ENCODE measurements around the gene EPB41L4A.

DNA sequence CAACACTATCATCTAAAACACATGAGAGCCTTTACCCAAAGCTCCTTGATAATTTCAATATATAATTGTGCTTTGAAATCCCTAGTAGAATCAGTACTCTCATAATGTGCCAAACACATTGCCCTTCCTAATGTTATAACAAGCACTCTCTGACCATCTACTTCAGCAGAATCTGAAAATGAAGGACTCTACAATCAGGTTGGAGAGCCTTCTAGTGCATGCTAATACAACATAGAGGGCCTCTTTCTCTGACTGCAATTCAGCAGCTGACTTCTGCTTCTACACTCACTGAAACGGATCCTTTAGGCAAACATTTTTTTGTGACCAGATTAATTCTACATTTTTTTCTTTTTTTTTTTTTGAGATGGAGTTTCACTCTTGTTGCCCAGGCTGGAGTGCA lies 155.6 kb downstream of the EPB41L4A start:
- TF ChIP-seq EZH2 (IDR thresholded peaks at IDR 0.05; ENCODE audit: borderline replicate concordance) (no peak), EZH2phosphoT487 (IDR thresholded peaks at IDR 0.05; ENCODE audit: low read depth, severe bottlenecking, unreplicated experiment) (no peak)
- TF ChIP-seq, protein P1, sequence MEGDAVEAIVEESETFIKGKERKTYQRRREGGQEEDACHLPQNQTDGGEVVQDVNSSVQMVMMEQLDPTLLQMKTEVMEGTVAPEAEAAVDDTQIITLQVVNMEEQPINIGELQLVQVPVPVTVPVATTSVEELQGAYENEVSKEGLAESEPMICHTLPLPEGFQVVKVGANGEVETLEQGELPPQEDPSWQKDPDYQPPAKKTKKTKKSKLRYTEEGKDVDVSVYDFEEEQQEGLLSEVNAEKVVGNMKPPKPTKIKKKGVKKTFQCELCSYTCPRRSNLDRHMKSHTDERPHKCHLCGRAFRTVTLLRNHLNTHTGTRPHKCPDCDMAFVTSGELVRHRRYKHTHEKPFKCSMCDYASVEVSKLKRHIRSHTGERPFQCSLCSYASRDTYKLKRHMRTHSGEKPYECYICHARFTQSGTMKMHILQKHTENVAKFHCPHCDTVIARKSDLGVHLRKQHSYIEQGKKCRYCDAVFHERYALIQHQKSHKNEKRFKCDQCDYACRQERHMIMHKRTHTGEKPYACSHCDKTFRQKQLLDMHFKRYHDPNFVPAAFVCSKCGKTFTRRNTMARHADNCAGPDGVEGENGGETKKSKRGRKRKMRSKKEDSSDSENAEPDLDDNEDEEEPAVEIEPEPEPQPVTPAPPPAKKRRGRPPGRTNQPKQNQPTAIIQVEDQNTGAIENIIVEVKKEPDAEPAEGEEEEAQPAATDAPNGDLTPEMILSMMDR (IDR thresholded peaks at IDR 0.05; ENCODE audit: poor library complexity), result no peak
